GM12873 (cell line): Measurements from ENCODE around the gene MYO3B.

Source experiments
- TF ChIP-seq, protein P1 (sequence below): IDR thresholded peaks from 2 replicates; pipeline ENCODE4 v1.5.1; 2012; ENCODE audit warnings: low read depth, mild to moderate bottlenecking, moderate library complexity, low read length, control low read depth; ENCODE audit not compliant: insufficient read depth; ENCODE audit errors: missing control alignments

The MYO3B gene

DNA sequence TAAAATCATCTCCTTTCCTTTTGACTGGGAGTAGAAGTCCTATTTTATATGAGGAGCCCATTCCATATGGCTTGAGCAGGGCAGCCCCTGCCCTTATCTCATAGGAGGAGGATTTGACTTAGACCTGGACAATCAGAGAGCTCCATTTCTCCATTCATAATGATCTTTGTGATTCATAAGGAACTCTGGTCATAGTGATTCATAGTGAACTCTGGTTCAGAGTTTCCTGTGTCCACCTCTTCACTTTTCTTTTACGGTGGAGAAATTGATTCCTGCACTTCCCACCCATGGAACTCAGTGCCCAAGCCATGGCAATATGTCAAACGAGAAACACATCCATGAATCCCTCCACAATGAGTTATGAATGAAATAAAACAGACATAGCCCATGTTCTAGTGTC is 12.8 kb upstream of the MYO3B start:
- TF ChIP-seq, protein P1, sequence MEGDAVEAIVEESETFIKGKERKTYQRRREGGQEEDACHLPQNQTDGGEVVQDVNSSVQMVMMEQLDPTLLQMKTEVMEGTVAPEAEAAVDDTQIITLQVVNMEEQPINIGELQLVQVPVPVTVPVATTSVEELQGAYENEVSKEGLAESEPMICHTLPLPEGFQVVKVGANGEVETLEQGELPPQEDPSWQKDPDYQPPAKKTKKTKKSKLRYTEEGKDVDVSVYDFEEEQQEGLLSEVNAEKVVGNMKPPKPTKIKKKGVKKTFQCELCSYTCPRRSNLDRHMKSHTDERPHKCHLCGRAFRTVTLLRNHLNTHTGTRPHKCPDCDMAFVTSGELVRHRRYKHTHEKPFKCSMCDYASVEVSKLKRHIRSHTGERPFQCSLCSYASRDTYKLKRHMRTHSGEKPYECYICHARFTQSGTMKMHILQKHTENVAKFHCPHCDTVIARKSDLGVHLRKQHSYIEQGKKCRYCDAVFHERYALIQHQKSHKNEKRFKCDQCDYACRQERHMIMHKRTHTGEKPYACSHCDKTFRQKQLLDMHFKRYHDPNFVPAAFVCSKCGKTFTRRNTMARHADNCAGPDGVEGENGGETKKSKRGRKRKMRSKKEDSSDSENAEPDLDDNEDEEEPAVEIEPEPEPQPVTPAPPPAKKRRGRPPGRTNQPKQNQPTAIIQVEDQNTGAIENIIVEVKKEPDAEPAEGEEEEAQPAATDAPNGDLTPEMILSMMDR, result no peak

DNA sequence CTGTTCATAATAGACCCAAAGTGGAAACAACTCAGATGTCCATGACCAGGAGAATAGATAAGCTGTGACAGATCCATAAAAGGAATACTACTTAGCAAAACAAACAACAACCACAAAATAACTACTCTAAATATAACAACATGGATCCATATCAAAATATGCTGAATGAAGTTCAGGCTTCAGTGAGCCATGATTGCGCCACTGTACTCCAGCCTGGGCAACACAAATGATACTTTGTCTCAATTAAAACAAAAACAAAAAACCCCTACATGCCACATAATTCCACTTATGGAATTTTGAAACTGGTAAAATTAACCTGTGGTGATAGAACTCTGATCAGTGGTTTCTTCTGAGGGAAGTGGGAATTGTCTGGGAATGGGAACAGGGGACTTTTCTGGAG is 11.2 kb upstream of the MYO3B start:
- TF ChIP-seq, protein P1, result no peak

DNA sequence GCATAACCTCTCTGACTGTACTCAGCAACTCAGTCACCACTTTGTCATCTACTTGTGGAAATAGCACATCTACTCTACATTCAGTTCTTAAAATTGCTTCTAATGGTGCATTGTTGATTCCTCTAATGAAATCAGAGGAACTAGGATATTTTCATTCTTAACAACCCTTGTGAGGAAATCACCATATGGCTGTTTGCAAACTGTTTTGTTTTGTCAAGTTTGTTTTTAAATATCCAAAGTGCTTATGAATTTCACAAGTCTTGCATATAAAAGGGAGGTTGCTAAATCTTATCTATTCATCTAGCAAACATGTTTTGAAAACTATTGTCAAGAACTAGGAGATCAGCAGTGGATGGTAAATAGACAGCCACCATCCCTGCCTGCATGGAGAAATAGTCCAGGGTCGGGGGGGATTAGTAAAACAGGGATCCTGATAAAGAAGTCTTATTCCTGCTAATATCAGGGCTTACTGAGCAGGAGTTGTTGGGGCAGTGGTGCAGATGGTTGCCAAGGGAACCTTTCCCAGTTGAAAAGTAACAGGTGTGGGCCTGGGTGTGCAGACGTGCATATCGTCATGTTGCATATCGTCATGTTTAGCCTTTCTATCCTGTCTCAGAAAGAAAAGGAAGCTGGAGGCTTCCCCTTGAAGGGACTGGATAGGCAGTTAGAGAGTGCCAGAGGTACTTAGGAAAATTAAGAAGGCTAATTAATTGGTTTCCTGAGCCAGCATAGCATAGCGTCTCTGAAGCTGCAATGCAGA is 7.5 kb upstream of the MYO3B start:
- TF ChIP-seq, protein P1, result no peak

DNA sequence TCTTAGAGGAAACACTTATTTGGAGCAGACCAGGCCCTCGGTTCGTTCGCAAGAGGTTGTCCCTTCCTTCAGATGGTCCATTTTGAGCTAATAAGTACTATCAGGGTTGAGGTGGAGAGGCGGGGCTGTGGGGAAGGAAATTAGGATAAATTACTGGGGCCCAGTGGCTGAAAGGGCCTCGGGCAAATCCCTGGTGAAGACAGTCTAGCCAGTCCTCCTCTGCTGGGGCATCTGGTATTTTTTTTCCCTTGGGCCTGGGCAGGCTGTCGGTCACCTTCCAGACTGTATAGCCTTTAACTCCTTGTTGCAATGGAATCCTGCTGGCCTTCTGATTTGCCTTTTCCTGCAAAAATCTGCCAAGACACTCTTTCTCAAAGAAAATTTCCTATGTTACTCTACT is 1.7 kb upstream of the MYO3B start:
- TF ChIP-seq, protein P1, result no peak

DNA sequence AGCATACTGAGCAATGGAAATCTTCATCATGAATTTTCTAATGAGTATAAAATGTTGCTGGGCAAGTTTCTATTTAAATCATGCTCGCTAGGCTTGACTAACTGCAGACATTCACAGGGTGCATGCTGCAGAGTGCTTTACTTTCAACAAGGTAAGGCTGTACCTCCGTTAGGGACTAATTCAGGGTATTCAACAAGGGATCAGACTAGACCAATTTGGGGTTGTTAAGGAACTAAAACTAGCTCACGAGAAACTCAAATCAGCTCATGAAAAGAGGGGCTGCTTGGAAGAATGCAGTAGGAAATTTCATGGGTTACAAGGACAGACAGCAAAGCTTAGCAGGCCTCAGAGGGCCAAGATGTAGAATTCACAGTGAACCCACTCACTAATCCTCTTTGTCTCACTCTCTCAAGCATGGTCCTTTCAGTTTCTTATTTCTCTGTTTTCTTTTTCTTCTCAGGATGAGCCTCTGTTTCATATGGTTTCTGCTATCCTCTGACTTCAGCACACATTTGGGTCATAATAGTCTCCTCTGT is 2.2 kb downstream of the MYO3B start:
- TF ChIP-seq, protein P1, result no peak

DNA sequence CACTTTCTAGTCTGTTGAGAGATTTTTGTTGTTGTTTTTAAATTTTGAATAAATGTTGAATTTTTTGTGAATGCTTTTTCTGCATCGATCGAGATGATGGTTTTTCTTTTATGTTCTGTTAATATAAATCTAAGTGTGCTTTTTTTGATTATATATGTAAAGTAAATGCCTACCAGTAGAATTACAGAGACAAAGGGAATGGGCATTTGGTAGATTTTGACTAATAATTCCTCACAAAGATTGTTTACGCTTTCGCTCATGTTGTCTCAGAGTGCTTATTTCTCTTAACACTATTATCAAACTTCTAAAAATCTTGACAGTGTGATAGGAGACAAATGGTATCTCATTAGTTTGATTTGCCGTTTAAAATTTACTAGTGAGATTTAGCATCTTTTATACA is 3.7 kb downstream of the MYO3B start:
- TF ChIP-seq, protein P1, result no peak

DNA sequence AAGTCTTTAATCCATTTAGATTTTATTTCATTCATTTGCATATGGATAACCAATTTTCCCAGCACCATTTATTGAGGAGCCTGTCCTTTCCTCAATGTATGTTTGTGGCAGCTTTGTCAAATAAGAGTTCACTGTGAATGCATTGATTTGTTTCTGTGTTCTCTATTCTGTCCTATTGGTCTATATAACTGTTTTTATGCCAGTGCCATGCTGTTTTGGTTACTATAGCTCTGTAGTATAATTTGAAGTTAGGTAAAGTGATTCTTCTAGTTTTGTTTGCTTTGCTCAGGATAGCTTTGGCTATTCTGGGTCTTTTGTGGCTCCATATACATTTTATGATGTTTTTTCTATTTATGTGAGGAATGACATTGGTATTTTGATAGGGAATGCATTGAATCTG is 7.4 kb downstream of the MYO3B start:
- TF ChIP-seq, protein P1, result no peak
